ENCODE data around the gene DDX5.
"Not testable (repeated sequence)": the region's sequence is repeated elsewhere in the genome, so short reads cannot be mapped to it uniquely, and the experiment has no call there.

DDX5 gene

GRCh38 chr17:64491034-64491860, 14.8 kb downstream of the DDX5 start:
- DNase-seq, result no peak

- DNase-seq, result no peak
These were observed 17.8 kb downstream of the DDX5 start for GRCh38 chr17:64488301-64488700.

DNA sequence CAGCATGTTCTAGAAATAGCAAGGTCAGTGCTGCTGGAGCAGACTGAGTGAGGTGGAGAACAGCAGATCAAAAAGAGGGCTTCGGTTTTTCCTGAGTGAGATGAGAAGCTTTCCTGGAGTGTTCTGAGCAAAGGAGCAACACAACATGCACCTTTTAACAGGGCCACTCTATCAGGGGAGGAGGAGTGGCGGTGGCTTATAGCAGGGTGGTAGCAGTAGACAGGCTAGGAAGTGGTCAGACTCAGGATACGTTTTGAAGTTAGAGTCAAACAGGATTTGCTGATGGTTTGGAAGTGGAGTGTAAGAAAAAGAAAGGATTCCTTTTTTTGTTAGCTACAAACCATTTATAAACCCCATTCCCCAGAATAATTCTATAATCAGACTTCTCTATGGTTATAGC, 21.7 kb downstream of the DDX5 start:
- DNase-seq, result no peak

DNA sequence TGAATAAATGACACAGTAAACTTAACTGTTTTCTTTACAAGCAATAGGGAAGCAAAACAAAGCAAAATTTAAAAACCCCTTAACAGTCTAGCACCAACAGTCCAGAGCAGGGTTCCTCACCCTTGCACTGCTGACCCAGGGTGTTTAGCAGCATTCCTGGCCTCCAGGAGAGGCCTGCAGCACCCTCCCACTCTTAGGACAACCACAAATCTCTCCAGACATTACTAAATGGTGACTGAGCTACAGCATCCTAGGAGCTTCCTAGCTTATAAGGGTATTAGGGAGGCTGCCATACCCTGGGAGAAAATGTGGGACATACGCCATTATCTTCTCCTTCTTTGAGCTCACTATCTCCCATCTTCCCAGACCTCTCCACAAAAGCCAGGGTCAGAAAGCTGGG, 25.1 kb downstream of the DDX5 start:
- no peak for DNase-seq

- no peak for DNase-seq
These were observed 28.2 kb downstream of the DDX5 start for GRCh38 chr17:64477849-64478248.

DNA sequence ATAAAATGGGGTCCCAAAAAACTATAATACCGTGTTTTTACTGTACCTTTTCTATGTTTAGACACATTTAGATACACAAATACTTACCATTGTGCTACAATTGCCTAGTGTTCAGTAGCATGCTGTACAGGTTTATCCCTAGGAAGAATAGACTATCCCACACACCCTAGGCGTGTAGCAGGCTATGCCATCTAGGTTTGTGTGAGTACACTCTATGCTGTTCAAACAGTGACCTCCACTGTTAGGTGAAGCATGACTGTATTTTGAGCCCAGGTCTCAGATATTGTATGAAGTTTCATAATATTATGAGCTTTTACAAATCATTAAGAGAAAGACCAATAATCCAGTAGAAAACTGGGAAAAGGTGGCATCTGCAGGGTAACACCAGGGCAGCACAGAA, 33.5 kb downstream of the DDX5 start:
- DNase-seq, result no peak

GRCh38 chr17:64471440-64471839, 34.6 kb downstream of the DDX5 start:
- no peak for DNase-seq

DNA sequence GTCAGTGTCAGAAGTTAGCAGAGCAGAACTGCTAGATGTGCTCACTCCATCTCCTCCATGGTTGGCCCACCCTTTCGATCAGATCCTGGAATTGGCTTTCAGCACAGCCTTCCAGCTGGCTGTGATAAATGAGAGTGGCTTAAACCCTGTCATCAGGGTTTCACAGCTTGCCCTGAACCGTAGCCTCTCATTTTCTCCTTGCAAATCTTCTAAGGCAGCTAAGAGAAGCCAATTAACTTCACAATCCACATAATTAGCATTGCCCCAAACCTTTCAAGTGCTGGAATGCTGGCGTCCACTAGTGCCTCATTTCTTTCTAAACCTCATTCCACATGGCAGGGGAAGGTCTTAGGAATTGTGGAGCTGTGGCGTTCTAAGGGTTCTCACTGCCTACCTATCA, 35.5 kb downstream of the DDX5 start:
- no peak for DNase-seq

GRCh38 chr17:64466834-64467233, 39.3 kb downstream of the DDX5 start:
- not testable (repeated sequence) for DNase-seq

DNA sequence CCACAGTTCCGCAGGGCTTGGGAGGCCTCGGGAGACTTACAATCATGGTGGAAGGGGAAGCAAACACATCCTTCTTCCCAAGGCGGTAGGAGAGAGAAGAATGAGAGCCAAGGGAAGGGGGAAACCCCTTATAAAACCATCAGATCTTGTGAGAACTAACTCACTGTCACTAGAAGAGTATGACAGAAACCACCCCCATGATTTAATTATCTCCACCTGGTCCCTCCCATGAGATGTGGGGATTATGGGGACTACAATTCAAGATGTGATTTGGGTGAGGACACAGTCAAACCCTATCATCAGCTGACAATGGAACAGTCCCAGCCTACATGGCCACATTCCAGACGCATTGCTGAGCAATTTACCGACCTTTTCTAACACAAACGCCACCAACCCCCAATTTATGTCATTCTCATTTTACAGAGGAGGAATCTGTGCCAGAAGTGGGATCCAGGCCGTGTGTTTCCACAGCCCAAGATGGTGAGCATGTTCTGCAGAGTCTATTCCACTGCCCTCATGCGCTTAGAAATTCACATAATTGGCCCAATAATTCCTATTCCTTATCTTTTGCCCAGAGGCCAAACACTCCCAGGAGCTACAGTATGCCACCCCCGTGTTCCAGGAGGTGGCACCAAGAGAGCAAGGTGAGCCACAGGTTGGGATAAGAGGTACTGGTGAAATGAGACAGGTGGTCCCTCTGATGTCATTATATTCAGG, 39.9 kb downstream of the DDX5 start:
- no peak for DNase-seq

- DNase-seq, result no peak
These were observed 44.3 kb downstream of the DDX5 start for GRCh38 chr17:64461788-64462187.

- no peak for DNase-seq
These were observed 45.1 kb downstream of the DDX5 start for GRCh38 chr17:64460955-64461354.

- not testable (repeated sequence) for DNase-seq
These were observed 46.3 kb downstream of the DDX5 start for GRCh38 chr17:64459818-64460217.

GRCh38 chr17:64459284-64459747, 46.8 kb downstream of the DDX5 start:
- no peak for DNase-seq

GRCh38 chr17:64458756-64459155, 47.3 kb downstream of the DDX5 start:
- DNase-seq, result no peak

DNA sequence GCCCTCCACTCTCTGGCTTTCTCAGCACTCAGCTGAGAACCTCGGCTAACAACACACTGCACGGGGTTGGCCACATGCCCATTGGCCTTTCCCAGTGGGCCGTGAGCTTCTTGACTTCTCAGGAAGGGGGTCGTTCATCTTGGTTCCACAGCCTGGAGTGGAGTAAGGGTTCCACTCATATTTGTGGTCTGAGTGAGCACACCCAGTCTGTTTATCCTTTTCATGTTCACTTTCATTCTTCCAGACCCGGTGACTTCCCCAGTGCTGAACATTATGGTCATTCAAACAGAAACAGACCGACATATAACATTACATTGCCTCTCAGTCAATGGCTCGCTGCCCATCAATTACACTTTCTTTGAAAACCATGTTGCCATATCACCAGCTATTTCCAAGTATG, 48.9 kb downstream of the DDX5 start:
- DNase-seq, result no peak

GRCh38 chr17:64455993-64456885, 49.9 kb downstream of the DDX5 start:
- no peak for DNase-seq

DNA sequence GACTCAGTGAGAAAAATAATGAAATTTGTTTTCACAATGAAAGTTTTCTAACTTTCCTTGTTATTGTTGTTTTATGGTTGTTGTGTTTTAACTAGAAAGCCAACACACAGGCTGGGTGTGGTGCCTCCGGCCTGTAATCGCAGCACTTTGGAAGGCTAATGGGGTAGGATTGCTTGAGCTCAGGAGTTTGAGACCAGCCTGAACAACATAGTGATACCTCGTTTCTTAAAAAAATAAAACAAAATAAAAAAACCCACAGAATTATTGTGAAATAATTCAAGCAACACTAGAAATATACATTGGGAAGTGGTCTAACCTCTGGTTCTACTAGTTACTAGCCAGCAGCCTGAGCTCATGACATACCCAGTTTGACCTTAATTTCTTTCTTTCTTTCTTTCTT, 56.5 kb downstream of the DDX5 start:
- DNase-seq, result no peak

- DNase-seq, result no peak
These were observed 57.2 kb downstream of the DDX5 start, which contains the start of gene MILR1 for GRCh38 chr17:64448665-64449512. MILR1 (plus strand) TSS chr17:64449115; CDS start chr17:64449169, 54 bp downstream.
